LNCaP clone FGC (cell line): Measurements from ENCODE around the gene AARSD1.

Source experiments
- DNase-seq: peaks from one replicate; pipeline ENCODE4 v3.0.0-alpha.2; 2011; ENCODE audit warnings: low read depth
- H3K4me3 ChIP-seq: 2 replicates; pipeline ENCODE4 v1.5.1; 2011; ENCODE audit warnings: mild to moderate bottlenecking, low read depth, low read length, control low read depth
- TF ChIP-seq, protein P1 (sequence below): IDR thresholded peaks from 2 replicates; pipeline ENCODE4 v1.5.1; 2012; ENCODE audit warnings: mild to moderate bottlenecking; ENCODE audit not compliant: control insufficient read depth, insufficient read depth; ENCODE audit errors: extremely low read depth

The AARSD1 gene

DNA sequence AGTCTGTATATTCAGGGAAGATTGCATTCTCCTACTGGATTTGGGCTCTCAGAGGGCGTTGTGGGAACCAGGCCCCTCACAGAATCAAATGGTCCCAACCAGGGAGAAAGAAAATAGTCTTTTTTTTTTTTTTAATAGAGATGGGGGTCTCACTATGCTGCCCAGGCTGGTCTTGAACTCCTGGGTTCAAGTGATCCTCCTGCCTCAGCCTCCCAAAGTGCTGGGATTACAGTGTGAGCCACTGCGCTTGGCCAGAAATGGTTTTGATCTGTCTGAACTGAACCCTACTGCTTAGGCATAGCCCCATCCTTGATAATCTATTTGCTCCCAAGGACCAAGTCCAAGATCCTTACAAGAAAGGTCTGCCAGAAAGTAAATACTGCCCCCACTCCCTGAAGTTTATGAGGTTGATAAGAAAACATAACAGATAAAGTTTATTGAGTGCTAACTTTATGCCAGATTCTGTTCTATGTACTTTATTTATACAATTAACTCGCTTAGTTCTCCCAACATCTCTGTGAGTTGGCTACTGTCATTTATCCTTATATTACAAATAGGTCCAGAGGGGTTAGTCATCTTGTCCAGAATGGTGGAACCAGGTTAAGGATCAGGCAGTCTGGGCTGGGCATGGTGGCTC, 50.2 kb downstream of the AARSD1 start:
- peak; percentile 77 for DNase-seq
- TF ChIP-seq, protein P1, sequence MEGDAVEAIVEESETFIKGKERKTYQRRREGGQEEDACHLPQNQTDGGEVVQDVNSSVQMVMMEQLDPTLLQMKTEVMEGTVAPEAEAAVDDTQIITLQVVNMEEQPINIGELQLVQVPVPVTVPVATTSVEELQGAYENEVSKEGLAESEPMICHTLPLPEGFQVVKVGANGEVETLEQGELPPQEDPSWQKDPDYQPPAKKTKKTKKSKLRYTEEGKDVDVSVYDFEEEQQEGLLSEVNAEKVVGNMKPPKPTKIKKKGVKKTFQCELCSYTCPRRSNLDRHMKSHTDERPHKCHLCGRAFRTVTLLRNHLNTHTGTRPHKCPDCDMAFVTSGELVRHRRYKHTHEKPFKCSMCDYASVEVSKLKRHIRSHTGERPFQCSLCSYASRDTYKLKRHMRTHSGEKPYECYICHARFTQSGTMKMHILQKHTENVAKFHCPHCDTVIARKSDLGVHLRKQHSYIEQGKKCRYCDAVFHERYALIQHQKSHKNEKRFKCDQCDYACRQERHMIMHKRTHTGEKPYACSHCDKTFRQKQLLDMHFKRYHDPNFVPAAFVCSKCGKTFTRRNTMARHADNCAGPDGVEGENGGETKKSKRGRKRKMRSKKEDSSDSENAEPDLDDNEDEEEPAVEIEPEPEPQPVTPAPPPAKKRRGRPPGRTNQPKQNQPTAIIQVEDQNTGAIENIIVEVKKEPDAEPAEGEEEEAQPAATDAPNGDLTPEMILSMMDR: no peak
- no peak overlapping the region for H3K4me3 ChIP-seq

DNA sequence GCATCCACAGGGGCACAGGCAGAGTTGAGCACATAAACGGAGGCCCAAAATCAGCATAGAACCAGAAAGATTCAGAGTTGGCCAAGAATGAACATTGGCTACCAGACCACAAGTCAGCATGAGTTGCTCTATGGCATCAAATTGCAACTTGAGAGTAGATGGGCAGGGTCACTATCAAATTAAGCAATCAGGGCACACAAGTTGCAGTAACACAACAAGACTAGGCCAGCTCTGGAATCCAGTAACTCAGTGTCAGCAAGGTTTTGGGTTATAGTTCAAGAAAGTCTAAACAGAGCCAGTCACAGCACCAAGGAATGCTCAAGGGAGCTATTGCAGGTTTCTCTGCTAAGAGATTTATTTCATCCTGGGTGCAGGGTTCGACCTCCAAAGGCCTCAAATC, 50.7 kb downstream of the AARSD1 start:
- DNase-seq: no peak
- TF ChIP-seq, protein P1: no peak
- no peak overlapping the region for H3K4me3 ChIP-seq

DNA sequence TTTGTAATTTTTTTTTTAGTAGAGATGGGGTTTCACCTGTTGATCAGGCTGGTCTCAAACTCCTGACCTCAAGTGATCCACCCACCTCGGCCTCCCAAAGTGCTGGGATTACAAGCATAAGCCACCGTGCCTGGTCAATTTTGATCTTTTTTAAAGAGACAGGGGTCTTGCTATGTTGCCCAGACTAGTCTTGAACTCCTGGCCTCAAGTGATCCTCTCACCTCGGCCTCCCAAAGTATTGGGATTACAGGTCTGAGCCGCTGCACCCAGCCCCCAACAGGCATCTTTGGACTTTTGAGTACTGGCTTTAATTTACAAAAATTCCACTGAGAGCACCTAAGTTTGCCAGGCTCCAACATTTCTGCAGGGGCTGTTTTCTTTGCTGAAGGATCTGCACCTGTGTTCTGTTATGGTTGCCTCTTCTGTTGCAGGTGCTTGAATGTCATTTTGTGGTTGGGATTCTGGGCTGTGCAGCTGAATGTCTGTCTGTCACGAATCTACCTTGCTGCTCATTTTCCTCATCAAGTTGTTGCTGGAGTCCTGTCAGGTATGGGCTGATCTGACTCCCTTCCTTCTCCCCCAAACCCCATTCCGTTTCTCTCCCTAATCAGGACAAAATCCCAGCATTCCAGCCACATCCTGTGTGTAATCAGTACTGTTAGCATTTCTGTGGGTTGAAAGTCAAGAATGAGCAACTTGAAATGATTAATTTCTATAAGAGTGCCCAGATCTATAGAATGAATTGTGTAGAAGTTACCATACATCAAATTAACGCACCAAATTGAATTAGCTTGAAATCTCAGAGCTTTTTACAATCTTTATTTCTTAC, 55.2 kb downstream of the AARSD1 start:
- DNase-seq: no peak
- H3K4me3 ChIP-seq: no peak overlapping the region
- TF ChIP-seq, protein P1: no peak

DNA sequence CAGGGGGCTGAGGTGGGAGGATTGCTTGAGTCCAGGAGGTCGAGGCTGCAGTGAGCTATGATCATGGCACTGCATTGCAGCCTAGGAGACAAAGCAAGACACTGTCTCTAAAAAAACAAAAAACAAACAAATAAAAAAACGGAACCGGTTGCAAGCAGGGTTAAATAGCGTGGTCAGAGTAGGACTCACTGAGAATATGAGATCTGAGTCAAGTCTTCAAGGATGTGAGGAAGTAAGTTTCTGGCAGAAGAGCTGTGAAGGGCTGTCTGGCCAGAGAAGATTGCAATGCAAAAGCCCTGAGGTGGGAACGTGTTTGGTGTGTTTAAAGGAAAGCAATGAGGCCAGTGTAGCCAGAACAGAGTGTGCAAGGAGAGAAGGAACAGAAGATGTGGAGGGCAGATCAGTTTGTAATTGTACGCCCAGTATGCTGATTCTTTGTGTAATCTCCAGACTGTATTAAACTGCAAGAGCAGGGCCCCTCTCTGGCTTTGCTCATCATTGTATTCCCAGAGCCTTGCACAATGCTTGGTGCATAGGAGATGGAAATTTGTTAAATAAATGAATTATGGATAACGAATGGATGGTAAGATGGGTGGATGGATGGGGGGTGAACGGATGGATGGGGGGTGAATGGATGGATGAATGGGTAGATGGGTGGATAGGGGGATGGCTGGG, 57.3 kb downstream of the AARSD1 start:
- no peak overlapping the region for H3K4me3 ChIP-seq
- TF ChIP-seq, protein P1: no peak
- DNase-seq: no peak

DNA sequence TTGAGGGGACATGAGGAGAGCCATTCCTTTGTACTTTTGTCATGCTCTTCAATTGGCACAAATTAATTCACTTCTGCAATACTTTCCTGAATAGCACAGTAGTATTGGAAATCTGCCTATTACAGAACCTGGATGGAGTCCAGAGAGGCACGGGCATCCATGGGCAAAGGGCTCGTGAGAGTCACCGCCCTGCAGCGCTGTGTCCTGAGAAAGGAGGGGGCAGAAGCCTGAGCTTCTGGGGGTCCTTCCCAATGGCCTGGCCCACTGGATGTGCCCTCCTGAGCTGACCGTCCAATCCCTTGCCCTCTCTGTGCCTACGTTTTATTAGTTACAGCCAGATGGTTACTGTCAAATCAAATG, 60.2 kb downstream of the AARSD1 start:
- DNase-seq: no peak
- TF ChIP-seq, protein P1: no peak
- H3K4me3 ChIP-seq: no peak overlapping the region

DNA sequence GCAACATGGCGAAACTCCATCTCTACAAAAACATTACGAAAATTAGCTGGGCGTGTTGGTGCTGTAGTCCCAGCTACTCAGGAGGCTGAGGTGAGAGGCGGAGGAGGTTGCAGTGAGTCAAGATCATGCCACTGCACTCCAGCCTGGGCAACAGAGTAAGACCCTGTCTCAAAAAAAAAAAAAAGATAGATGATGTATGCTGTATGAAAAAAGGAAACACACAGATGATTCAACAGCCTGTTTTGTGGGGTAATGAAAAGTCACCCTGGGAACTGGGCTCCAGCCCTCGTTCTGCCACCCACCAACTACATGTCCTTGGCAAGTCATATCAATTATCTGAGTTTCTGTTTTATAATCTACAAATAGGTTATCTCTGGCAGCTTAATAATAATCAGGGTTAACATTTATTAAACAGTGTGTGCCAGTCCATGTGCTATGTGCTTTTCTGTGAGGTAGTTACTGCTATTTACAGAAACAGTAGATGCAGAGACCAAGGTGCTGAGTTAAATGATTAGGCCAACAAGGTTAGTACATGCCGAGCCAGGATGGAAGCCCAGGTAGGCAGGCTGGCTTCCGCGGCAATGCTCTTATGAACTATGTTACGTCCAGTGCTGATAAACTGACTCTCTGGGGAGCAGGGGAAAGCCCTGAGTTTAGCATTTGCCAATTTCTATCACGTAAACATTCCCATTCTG, 62.6 kb downstream of the AARSD1 start:
- H3K4me3 ChIP-seq: no peak overlapping the region
- TF ChIP-seq, protein P1: no peak
- no peak for DNase-seq
